Measurements from ENCODE around the gene HAPSTR1.
A peak's percentile ranks its signal among the peaks of the same experiment; 100 is the strongest.
"Not testable (repeated sequence)": the region's sequence is repeated elsewhere in the genome, so short reads cannot be mapped to it uniquely, and the experiment has no call there.

Gene HAPSTR1, protein sequence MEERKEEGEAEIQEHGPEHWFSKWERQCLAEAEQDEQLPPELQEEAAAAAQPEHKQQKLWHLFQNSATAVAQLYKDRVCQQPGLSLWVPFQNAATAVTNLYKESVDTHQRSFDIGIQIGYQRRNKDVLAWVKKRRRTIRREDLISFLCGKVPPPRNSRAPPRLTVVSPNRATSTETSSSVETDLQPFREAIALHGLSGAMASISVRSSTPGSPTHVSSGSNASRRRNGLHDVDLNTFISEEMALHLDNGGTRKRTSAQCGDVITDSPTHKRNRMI

DNA sequence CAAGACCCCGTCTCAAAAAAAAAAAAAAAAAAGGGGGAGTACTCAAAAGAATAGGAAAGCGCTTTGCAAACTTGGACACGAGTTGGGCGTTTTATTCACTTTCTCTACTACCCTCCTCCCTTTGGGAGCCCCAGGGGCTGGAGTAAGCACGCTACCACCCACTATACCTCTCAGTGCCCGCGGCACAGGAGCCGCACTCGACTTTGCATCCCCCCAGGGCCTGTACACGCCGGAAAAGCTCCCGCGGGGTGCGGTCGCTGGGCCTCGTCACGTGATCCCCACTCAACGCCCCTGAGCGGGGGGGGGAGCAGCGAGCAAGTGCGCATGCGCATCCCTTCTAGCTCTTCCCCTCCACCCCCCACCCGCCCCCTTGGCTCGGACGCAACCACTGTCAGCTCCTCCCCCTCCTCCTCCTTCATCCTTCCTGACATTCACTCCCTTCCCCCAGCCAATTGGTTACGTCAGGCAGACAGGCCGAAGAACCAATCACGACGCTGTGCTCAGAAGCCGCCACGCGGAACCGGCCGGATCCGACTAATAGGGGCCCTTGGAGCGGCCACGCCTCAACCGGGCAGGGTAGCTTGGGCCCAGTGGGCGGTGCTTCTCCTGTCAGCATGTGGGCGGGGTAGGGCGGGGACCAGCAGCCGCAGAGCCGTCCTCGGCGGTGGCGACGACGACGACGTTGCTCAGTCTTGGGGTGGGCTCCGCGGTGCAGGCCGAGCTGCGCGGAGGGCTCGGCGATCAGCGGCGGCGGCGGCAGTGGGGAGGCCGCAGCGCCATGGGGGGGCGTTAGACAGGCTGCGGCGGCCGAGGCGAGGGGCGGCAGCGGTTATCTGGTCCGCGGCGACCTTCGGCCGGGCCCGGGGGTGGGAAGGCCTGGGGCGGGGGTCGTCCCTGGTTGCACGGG lies at the start of gene HAPSTR1:
Gene HAPSTR1, plus strand, starts transcription at position 685 of the 907 bp plus-strand sequence. CDS start 401 bp downstream, outside the sequence.
- peak; percentile 100 for DNase-seq (ENCODE audit: low read depth in 2 of 2)

DNA sequence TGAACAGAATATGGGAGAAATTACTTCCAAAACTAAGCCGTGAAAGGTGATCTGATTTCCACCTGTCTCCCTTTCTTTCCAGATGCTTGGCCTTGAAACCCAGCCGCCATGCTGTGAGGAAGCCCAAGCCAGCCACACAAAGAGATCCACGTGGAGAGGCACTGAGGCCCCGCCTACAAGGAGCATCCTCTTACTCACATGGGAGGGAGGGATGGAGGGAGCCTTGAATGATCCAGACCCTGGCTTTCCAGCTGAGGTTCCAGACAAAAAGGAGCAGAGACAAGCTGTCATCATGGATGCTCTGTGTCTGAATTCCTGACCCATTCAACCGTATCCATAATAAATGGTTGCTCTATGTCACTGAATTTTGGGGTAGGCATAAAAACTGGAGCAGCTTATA lies 48.9 kb upstream of the HAPSTR1 start:
- no peak for DNase-seq (ENCODE audit: low read depth in 2 of 2)

DNA sequence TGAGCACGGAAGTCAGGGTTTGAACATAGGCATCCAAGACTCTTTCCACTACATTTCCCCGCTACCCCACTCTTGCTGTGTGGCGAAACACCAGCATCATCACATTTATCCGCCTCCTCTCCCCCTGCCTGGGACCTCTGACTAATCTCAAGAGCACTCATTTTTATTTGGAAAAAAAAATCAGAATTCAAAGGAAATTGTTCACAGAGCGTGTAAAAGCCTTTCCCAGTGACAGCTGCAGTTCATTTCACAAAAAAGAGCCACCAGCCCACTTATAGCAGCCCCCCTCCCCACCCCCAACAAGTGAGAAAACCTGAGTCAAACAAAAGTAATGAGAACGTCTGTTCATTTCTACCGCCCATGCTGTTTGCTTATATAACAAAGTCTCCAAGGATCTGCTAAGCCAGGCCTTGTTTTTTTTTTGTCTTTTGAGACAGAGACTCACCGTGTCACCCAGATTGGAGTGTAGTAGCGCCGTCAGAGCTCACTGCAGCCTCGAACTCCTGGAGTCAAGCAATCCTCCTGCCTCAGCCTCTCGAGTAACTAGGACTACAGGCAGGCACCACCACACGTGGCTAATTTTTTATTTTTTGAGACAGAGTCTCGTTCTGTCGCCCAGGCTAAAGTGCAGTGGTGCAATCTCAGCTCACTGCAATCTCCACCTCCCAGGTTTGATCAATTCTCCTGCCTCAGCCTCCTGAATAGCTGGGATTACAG lies 48.3 kb upstream of the HAPSTR1 start:
- DNase-seq (ENCODE audit: low read depth in 2 of 2), result peak; percentile 85 to 86

DNA sequence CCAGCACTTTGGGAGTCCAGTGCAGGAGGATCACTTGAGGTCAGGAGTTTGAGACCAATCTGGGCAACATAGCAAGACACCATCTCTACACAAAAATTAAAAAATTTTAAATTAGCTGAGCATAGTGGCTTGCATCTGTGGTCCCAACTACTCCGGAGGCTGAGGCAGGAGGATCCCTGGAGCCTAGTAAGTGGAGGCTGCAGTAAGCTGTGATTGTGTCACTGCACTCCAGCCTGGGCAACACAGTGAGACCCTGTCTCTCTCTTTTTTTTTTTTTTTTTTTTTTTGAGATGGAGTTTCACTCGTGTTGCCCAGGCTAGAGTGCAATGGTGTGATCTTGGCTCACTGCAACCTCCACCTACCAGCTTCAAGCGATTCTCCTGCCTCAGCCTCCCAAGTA lies 45.9 kb upstream of the HAPSTR1 start:
- DNase-seq (ENCODE audit: low read depth in 2 of 2), result not testable (repeated sequence)

DNA sequence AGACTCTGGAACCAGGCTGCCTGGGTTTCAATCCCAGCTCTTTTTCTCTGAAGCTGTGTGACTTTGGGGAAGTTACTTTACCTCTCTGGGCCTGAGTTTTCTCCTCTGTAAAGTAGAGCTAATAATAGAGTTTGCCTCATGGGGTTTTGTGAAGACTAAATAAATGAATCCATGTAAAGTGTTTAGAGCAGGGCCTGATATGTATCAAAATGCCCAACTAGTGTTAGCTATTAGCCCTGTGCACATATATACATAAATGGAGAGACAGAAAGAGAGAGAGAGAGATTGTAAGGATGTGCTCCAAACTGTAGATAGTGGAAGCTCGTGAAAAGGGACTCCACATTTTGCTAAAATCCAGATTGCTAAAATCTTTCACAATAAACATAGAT lies 44.8 kb upstream of the HAPSTR1 start:
- DNase-seq (ENCODE audit: low read depth in 2 of 2), result no peak

DNA sequence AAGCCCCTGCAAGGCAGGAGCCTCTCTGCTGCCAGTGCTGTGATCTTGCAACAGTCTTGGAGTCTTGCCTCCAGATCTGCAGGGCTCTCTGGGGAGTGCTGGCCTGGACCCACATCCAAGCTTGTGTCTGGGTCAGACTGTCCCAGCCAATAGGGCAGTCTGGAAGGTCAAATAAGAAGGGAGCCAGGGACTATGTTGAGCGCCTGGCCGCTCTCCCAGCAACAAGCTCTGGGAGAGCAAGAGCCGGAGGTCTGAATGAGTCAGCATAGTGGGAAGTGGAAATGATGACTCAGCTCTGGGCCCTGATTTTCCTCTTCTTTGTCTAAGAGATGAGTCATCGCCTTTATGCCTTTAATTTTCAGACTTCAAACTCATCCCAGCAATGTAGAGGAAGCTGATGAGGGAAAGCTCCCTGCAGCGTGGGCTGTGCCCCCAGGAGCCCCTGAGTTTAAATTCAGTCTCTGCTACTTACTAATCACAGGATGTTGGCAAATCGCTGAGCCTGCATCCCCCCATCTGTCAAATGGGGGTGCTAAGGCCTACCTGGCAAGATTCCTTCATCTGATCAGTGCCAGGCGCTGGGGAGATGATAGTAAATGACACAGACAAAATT lies 43.6 kb upstream of the HAPSTR1 start:
- DNase-seq (ENCODE audit: low read depth in 2 of 2), result peak; percentile 97

DNA sequence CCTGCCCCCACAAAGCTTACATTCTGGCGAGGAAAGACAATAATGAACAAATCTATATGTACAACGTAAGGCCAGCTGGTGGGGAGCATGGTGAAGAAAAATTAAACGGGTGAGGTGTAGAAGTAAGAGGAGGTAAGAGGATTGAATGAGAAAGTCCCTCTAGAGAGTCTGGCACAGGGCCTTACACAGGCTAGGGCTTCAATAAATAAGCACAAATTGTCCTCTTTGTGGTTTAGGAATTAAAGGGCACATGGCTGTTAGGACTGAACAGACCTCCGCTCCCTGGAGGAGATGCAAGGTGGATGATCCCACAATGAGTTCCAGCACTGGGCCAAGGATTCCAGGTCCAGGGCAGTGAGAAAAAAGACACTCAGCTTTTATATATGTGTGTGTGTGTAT lies 43.1 kb upstream of the HAPSTR1 start:
- DNase-seq (ENCODE audit: low read depth in 2 of 2), result no peak

DNA sequence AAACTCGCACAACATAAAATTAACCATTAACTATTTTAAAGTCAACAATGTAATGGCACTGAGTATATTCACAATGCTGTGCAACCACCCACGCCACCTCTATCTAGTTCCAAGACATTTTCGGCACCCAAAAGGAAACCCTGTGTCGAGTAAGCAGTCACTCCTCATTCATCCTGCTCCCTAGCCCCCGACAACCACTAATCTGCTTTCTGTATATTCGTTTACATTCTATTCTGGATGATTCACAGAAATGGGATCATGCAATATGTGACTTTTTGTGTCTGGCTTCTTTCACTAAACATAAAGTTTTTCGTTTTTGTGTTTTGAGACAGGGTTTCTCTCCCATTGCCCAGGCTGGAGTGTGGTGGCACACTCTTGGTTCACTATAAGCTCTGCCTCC lies 42.2 kb upstream of the HAPSTR1 start:
- DNase-seq (ENCODE audit: low read depth in 2 of 2), result peak; percentile 61 to 69

DNA sequence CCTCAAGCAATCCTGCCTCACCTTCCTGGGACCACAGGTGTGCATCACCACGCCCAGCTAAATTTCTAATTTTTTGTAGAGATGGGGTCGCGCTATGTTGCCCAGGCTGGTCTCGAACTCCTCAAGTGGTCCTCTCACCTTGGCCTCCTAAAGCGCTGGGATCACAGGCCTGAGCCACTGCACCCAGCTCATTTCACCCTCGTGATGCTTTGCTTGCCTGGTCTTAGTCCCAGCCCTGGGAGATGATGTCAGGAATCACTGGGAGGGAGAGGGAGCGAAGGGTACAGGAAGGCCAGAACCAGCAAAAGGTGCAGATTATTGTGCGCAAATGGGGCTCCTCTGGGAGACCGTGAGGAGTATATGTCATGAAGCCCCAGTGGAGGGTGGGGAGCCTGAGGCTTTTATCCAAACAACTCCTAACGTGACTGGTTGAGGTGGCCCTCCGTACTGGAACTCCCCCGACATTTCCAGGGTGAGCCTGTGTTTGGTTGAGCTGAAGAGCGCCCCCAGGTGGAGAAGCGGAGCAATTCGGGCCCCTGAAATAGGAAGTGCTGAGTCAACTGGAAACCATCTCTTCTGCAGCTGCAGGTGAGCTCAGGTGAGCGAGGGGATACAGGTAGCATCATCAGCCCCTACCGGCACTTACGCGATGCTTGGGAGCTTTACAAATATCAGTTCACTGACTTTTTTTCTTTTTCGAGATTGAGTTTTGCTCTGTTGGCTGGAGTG lies 41.2 kb upstream of the HAPSTR1 start:
- no peak for DNase-seq (ENCODE audit: low read depth in 2 of 2)

DNA sequence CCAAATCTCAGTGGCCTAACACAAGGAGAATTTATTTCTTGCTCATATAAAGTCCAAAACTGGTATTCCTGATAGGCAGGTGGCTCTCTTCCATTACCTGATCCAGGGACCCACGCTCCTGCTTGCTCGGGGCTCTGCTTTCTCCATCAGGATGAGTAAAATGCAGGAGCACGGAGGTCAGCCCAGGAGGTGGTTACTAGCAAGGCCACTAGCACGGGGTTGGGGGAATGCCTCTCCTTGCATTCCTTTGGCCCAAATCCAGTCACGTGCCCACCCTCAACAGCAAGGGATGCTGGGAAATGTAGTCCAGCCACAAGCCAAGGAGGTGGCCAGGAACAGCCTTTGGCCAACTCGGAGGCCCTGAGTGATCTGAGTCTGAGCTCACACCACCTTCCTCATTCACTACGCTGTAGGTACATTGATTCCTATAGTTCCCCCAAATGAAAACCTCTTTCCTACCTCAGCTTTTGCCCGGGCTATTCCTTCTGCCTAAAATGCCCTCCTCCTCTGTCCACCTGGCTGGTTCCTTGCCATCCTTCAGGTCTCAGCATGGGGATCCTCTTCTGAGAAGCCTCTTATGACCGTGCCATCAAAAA lies 38.3 kb upstream of the HAPSTR1 start:
- peak in 1 of 2 experiments; percentile 45 for DNase-seq (ENCODE audit: low read depth in 2 of 2)

DNA sequence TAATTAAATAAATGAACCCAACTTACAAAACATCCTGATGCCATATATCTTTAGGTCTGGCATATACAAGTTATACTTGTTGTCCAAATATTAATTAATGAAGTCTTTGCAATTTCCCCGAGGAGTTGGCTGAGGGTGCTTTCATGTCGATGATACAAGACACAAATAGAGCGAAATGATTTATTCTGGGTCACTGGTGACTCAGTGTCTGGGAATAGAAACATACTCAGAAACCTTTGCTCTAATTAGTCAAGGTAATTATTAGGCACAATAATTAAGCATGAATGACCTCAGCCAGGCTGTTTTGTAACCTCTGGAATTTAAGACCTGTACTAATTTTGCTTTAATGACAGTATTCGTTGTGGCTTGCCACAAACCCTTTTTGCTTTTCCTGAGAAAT lies 37.0 kb upstream of the HAPSTR1 start:
- no peak for DNase-seq (ENCODE audit: low read depth in 2 of 2)

DNA sequence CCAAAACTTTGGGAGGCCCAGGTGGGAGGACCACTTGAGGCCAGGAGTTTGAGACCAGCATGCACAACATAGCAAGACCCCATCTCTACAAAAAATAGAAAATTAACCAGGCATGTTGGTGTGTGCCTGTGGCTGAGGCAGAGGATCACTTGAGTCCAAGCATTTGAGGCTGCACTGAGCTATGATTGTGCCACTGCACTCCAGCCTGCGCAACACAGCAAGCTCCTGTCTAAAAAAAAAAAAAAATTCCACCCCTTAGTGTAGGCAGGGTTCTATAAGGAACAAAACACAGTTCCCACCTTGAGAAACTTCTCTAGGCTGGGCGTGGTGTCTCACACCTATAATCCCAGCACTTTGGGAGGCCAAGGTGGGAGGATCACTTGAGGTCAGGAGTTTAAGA lies 36.3 kb upstream of the HAPSTR1 start:
- DNase-seq (ENCODE audit: low read depth in 2 of 2), result no peak

DNA sequence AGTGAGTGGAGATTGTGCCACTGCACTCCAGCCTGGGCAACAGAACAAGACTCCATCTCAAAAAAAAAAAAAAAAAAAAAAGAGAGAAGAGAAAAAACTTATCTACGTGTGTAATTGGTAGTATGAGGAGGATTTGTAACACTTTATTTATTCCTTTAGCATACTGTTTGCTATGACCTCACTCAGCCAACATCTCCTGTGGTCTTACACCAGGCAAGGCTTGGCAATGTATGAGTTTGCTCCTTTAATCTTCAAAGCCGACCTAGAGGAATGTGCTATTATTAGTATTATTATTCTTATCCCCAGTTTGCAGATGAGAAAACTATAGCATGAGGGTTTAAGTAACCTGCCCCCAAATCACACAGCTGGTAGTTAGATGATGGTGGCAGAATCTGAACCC lies 35.8 kb upstream of the HAPSTR1 start:
- DNase-seq (ENCODE audit: low read depth in 2 of 2), result no peak

DNA sequence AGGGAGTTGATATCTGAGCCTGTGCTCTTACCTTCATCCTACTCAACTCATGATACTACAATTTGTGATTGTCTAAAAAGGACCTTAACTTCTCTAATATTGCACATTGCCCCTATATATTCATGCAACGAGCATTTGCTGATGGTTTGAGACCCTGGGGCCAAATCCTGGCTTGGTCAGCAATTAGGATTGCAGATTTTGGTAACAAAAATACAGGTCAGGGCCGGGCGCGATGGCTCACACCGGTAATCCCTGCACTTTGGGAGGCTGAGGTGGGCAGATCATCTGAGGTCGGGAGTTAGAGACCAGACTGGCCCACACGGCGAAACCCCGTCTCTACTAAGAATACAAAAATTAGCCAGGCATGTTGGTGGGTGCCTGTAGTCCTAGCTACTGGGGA lies 35.4 kb upstream of the HAPSTR1 start:
- no peak for DNase-seq (ENCODE audit: low read depth in 2 of 2)

DNA sequence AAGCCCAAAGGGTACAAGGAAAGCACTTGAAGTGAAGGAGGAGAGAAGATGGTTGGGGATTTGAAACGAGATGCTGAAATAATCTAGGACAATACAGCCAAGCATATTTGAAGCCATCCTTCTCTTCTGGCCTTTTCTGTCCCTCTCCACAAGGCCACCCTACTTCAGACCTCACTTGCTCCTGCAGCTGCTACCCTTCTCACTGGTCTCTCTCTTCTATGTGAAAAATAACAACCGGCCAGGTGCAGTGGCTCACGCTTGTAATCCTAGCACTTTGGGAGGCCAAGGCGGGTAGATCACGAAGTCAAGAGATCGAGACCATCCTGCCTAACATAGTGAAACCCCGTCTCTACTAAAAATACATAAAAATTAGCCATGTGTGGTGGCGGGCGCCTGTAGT lies 33.2 kb upstream of the HAPSTR1 start:
- DNase-seq (ENCODE audit: low read depth in 2 of 2), result no peak

DNA sequence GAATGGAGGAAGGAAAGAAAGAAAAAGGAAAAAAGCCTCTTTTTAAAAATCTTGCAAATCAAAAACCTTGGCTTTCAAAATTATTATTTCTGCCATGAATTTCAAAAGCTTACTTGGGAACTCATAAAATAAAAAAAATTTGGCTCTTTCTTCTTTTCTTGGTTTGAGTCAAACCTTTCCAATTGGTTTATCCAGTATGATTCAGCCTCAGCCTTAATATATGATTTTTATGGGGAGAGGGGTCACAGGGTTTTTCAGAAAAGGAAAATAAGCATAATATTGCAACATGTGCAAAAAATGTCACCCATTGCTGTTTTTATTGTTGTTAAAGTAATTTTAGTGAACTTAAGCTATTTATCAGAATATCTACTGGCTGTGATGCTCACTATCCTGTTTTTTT lies 31.2 kb upstream of the HAPSTR1 start:
- DNase-seq (ENCODE audit: low read depth in 2 of 2), result no peak

DNA sequence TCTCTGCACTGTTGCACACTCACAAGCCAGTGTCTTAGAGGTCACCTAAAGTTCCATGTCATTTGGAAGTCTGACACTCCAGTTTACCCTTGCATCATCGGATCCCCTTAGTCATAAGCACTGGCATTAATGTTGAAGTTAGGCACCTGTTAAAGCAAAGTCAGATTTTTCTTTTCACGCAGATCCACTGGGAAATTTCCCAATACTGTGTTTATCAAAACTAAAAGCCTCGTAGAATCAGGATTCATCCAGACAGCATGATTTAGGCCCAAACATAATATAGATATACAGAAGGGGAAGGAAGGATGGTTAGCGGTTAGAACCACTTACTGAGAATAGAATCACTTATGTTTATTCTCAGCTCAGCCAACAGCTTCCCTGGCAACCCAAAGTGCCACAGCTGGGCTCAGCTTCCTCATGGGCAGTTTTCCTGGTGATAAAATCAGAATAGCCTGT lies 30.1 kb upstream of the HAPSTR1 start:
- no peak for DNase-seq (ENCODE audit: low read depth in 2 of 2)

DNA sequence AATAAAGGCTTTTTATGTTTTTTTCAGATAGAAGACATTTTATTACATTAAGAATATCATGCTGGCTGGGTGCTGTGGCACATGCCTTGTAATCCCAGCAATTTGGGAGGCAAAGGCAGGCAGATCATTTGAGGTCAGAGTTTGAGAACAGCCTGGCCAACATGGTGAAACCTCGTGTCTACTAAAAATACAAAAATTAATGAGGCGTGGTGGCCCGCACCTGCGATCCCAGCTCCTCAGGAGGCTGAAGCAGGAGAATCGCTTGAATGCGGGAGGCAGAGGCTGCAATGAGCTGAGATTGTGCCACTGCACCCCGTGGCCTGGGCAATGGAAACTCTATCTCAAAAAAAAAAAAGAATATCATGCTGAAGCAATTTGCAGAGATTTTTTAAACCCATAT lies 29.1 kb upstream of the HAPSTR1 start:
- no peak for DNase-seq (ENCODE audit: low read depth in 2 of 2)

DNA sequence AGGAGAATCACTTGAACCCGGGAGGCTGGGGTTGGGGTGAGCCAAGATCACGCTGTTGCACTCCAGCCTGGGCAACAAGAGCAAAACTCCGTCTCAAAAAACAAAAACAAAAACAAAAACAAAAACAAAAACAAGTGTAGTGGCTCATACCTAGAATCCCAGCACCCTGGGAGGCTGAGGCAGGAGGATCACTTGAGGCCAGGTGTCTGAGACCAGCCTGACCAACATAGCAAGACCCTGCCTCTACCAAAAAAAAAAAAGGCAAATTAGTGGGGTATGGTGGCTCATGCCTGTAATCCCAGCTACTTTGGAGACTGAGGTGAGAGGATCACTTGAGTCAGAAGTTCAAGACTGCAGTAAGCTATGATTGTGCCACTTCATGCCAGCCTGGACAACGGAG lies 26.4 kb upstream of the HAPSTR1 start:
- no peak for DNase-seq (ENCODE audit: low read depth in 2 of 2)

DNA sequence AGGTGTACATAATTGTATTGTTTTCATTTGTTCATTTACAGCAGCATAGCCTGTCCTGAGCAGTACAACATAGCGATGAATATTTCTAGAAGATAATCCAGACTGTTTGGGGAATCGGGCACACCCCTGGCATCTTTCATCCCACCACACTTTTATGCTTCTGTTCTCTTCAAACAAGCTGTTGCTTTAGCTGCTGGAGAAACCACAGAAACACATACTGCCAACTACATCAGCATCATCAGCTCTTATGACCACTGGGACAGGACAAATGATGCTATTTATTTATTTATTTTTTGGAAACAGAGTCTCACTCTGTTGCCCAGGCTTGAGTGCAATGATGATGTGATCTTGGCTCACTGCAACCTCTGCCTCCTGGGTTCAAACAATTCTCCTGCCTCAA lies 22.6 kb upstream of the HAPSTR1 start:
- no peak for DNase-seq (ENCODE audit: low read depth in 2 of 2)

DNA sequence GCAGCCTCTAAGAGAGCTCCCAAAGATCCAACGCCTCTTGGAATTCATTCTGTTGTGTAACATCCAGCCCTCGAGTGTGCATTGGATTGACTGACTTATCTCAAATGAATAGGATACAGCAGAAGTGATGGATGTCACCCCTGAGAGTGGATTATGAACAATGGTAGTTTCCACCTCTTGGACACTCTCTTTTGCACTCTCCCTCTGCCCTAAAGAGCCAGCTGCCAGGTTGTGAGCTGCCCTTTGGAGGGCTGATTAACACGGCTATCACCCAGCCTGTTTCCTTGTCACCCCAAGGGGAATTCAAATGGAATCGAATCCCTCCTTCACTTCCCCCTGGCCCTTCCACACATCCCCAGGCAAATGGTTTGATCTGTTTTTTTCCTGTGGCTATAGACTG lies 21.2 kb upstream of the HAPSTR1 start:
- DNase-seq (ENCODE audit: low read depth in 2 of 2), result no peak
